GM12875 (cell line): Measurements from ENCODE around the gene MRAP2.

ENCODE experiments used
- H3K4me3 ChIP-seq: one replicate; pipeline ENCODE4 v1.5.1; 2011; ENCODE audit warnings: low read depth, low read length, control low read depth
- CTCF ChIP-seq: IDR thresholded peaks from 2 replicates; pipeline ENCODE4 v1.5.1; 2011; ENCODE audit warnings: low read depth, mild to moderate bottlenecking, control low read depth, inconsistent platforms, low read length, moderate library complexity, borderline replicate concordance; ENCODE audit not compliant: insufficient read depth

Gene MRAP2

GRCh38 chr6:84017709-84018452 is 15.7 kb upstream of the MRAP2 start:
- no peak for TF ChIP-seq CTCF
- no peak overlapping the region for H3K4me3 ChIP-seq

GRCh38 chr6:84018453-84019061 is 15.0 kb upstream of the MRAP2 start:
- no peak overlapping the region for H3K4me3 ChIP-seq

GRCh38 chr6:84019141-84019841 is 14.3 kb upstream of the MRAP2 start:
- no peak for TF ChIP-seq CTCF
- H3K4me3 ChIP-seq = no peak overlapping the region

More at GRCh38 chr6:84018453-84019061, 15.0 kb upstream of the MRAP2 start:
- TF ChIP-seq CTCF = no peak

GRCh38 chr6:84019842-84020211 is 13.7 kb upstream of the MRAP2 start:
- no peak for TF ChIP-seq CTCF
- H3K4me3 ChIP-seq = no peak overlapping the region

- H3K4me3 ChIP-seq = no peak overlapping the region
- TF ChIP-seq CTCF = no peak
Measured at GRCh38 chr6:84021625-84022024, 11.9 kb upstream of the MRAP2 start.

GRCh38 chr6:84026721-84027164 is 6.8 kb upstream of the MRAP2 start:
- no peak for TF ChIP-seq CTCF
- no peak overlapping the region for H3K4me3 ChIP-seq
